Neural crest cell (in vitro differentiated cells): Measurements from ENCODE around the gene C1orf105. TPM values are rescaled to one million over a fixed set of nuclear protein-coding genes. Genes with fewer than 3 reads are reported as not detected.

Experiments
- DNase-seq: peaks from one replicate; pipeline ENCODE4 v3.0.0; 2021; ENCODE audit warnings: low read depth, mixed read lengths, low spot score
- H3K27ac Mint-ChIP-seq: one replicate; pipeline ENCODE4 v1.8.0; 2021; ENCODE audit warnings: mild to moderate bottlenecking, mixed read lengths; ENCODE audit not compliant: unreplicated experiment
- H3K27me3 Mint-ChIP-seq: 2 replicates; pipeline ENCODE4 v1.8.0; 2021; ENCODE audit warnings: low read depth, mild to moderate bottlenecking, mixed read lengths
- H3K36me3 Mint-ChIP-seq: 2 replicates; pipeline ENCODE4 v1.8.0; 2021; ENCODE audit warnings: low read depth, mild to moderate bottlenecking, mixed read lengths
- H3K4me1 Mint-ChIP-seq: 2 replicates; pipeline ENCODE4 v1.8.0; 2021; ENCODE audit warnings: mixed read lengths
- H3K4me3 Mint-ChIP-seq: one replicate; pipeline ENCODE4 v1.8.0; 2021; ENCODE audit warnings: mild to moderate bottlenecking, mixed read lengths
- H3K9me3 Mint-ChIP-seq: 2 replicates; pipeline ENCODE4 v1.8.0; 2021; ENCODE audit warnings: mixed read lengths
- CTCF ChIP-seq: fragments of 200-600 bp; sonication (generic); conservative IDR thresholded peaks from 2 replicates; pipeline ENCODE4 v1.5.0; 2021; ENCODE audit warnings: antibody characterized with exemption, mild to moderate bottlenecking
- total RNA-seq: library from RNA; stranded (reverse); gene quantifications from 2 replicates; pipeline ENCODE4 v1.2.1, GENCODE V29; 2021

The C1orf105 gene
- total RNA-seq, 1 donor from 2014 or later = not detected

- TF ChIP-seq CTCF = no peak
- Mint-ChIP-seq H3K36me3 (no peaks in the 10 kb centered on the region), H3K4me1 (peaks cover 52% of the 10 kb centered on the region), H3K9me3 (no peaks in the 10 kb centered on the region), H3K27ac (no peak overlapping the region), H3K27me3 (no peaks in the 10 kb centered on the region), H3K4me3 (peak overlapping the region; percentile 24)
- DNase-seq = no peak
Observed at GRCh38 chr1:172390683-172391551, 29.6 kb upstream of the C1orf105 start.

DNA sequence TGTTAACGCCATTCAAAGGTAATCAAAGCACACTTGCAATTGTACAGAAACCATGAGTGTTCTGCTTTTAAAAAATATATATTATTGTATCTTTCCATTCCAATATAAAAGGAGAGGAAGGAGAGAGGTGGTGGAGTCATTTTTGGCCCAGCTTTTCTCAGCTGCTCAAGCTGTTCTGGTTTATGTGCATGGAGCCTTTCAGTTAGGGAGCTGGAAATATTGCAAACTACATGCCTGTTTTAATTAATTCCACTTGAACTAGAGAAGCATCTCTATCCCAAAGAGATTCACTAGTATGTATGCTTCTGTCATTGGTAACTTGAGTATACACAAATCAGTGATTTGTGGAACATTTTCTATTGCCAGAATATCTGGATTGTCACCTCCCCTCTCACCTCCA is 28.5 kb upstream of the C1orf105 start:
- Mint-ChIP-seq H3K9me3 (no peaks in the 10 kb centered on the region), H3K27me3 (no peaks in the 10 kb centered on the region), H3K4me3 (no peak overlapping the region), H3K4me1 (peaks cover 52% of the 10 kb centered on the region), H3K36me3 (no peaks in the 10 kb centered on the region), H3K27ac (no peak overlapping the region)
- TF ChIP-seq CTCF = no peak
- DNase-seq = no peak

- Mint-ChIP-seq H3K9me3 (no peaks in the 10 kb centered on the region), H3K27me3 (no peaks in the 10 kb centered on the region), H3K36me3 (no peaks in the 10 kb centered on the region), H3K4me3 (no peak overlapping the region), H3K27ac (peak overlapping the region; percentile 96), H3K4me1 (peaks cover 61% of the 10 kb centered on the region)
- DNase-seq = no peak
- TF ChIP-seq CTCF = no peak
Observed at GRCh38 chr1:172393354-172393753, 27.1 kb upstream of the C1orf105 start.

GRCh38 chr1:172394141-172394751 is 26.2 kb upstream of the C1orf105 start:
- Mint-ChIP-seq H3K36me3 (no peaks in the 10 kb centered on the region), H3K27ac (no peak overlapping the region), H3K4me1 (peaks cover 63% of the 10 kb centered on the region), H3K27me3 (no peaks in the 10 kb centered on the region), H3K4me3 (no peak overlapping the region), H3K9me3 (no peaks in the 10 kb centered on the region)
- DNase-seq = no peak
- no peak for TF ChIP-seq CTCF

GRCh38 chr1:172394811-172395210 is 25.7 kb upstream of the C1orf105 start:
- Mint-ChIP-seq H3K9me3 (no peaks in the 10 kb centered on the region), H3K36me3 (no peaks in the 10 kb centered on the region), H3K27me3 (no peaks in the 10 kb centered on the region), H3K4me1 (peaks cover 64% of the 10 kb centered on the region), H3K27ac (no peak overlapping the region), H3K4me3 (no peak overlapping the region)
- no peak for DNase-seq
- no peak for TF ChIP-seq CTCF
